GM19328 (cell line): ENCODE results near the gene CIDEB.

ENCODE experiments used
- ATAC-seq: cut with Tn5 transposase; IDR thresholded peaks from one replicate; pipeline ENCODE4 v1.9.1; 2021; ENCODE audit warnings: mild to moderate bottlenecking, moderate library complexity; ENCODE audit not compliant: unreplicated experiment

CIDEB gene

DNA sequence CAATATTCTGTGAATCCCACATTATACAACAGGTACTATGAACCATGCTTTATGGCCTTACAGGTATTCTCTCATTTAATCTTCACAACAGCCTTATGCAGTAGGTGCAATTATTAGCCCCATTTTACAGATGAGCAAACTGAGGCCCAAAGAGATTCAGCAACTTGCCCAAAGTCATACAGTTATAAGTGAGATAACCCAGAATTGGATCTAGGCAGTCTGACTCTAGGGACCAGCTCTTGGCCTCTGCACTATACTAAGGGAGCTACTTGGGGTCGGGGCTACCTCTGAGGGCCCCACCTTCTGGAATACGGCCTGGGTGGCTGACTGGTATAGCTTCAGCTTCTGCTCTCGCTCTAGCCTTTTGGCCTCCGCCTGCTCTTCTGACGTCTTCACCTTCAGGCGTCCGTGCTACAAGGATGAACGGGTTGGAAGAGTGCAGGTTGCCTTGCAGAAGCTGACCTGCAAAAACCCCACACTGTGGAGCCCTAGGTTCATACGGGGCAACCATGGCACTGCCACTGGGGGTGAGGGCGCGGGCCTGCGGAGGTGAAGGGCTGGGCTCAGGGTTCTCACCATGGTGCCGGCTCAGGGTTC, 37.1 kb downstream of the CIDEB start:
- no peak for ATAC-seq

DNA sequence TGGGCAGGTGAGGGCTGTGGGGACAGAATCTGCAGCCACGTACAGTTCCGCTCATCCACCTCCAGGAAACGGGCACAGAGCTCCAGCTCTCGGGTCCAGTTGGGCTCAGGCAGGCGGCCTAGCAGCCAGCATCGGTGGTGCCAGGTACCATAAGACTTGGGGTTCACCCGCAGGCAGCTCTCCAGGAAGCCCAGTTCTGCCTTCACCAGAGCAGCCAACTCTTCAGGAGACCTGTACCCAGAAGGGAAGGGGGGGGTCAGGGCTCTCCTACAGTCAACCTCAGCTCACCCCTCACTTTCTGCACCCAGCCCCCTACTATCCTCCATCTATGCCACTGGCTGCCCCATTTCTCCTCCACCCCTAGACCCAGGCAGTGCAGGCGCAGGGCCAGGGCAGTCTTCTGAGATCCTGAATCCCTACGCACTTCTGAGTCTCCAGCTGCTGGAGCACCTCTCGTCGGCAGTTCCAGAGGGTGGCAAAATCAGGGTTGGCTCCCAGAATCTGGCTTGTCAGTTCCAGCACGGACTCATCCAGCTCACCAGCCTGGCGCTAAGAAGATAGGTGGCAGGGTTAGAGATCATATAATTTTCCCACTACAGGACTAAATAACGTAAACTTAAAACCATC, 37.8 kb downstream of the CIDEB start:
- no peak for ATAC-seq

DNA sequence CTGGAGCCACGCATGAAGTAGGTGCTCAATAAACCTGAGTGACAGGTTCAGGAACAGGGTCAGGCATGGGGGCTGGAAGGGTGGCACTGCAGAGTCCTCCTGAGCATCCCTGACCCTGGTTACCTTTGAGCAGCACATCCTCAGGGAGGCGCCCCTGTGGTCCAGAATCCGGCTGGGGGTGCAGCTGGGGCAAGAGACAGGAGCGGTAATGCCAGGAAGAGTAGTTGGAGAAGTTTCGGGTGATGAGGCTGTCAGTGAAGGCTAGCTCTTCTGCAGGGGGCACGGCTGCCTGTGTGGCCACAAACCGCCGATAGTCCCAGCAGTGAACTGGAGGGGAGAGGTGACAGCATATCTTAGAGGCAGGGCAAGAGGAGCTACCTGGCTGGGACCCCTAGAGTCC, 38.4 kb downstream of the CIDEB start:
- no peak for ATAC-seq

GRCh38 chr14:24268225-24268624, 39.6 kb downstream of the CIDEB start:
- no peak for ATAC-seq

DNA sequence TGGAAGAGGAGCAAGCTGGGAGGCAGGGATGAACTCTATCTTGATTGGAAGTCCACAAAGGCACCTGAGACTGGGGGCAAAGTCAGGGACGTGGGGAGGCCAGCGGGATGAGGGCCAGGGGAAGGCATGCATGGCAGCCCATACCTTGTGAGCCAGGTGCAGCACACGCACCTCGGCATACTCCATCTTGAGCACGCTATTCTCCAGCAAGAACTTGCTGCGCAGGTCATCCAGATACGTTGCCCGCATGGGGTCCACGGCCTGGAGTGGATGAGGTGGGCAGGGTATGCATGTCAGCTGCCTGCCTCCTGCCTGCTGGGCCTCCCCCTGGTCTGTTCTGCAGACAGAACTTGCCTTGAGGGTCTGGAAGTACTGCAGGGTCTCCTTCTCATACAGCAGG, 40.3 kb downstream of the CIDEB start:
- ATAC-seq, result no peak

- no peak for ATAC-seq
Measured at GRCh38 chr14:24266344-24267244, 41.2 kb downstream of the CIDEB start.

DNA sequence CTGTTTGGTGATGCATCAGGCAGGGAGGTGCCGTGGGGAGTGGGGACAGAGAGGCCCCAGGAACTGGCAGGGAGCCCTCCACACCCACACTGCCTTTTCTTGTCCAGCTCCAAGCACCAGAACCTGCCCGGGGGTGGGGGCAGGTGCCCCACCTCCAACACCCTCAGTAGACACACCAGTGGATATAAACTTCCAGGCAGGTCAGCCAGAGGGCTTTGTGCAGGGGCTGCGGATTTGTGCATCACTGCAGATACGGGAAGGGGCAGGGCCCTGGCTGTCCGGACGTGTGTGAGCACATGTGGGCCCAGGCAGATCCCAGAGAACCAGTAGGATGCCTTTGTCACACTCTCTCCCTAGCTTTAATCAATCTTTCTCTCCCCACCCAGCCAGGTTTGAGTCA, 43.5 kb downstream of the CIDEB start:
- no peak for ATAC-seq

- ATAC-seq, result no peak
Measured at GRCh38 chr14:24263848-24264247, 43.9 kb downstream of the CIDEB start.

DNA sequence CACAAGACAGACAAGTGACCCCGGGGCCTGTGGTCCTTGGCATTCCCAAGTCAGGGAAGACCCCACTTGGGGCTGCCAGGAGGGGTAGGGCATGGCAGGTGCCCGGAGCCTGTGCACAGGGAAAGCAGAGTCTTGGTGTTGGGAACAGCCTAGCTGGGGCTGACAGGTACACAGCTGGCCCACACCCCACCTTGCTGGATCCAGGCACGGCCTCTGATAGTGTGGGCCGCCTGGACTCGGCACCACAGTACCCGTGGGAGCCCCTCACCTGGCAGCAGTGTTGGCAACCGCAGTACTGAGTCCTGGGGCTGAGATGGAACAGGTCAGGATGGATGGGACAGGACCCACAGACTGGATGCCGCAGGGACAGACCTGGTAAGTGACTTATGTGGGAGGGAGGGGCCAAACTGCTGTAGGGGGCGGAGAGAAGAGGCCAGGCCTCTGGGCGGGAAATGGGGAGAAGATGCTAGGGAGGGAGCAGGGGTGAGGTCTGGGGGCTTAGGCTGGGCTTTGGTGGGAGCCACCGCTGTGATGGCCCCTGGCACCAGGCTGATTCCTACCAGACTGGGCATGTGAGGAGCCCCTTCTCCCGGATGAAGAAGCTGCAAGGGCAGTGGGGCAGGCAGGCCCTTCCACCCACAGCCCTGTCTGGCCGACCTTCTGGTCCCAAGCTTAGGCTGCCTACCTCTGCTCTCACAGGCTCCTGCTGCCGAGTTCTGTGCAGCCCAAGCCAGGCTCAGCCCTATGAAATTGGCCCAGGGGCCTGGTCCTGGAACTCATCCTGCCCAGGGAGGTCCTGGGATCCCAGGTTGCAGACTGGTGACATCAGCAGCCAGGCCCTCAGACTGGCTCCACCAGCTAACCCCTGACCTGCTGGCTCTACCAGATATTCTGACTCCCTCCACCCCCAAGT, 44.7 kb downstream of the CIDEB start, which contains the start of gene TGM1:
Gene TGM1 (minus strand): TSS at position 357 of the 913 bp plus-strand sequence. CDS start 825 bp downstream, outside the sequence.
- ATAC-seq, result no peak

DNA sequence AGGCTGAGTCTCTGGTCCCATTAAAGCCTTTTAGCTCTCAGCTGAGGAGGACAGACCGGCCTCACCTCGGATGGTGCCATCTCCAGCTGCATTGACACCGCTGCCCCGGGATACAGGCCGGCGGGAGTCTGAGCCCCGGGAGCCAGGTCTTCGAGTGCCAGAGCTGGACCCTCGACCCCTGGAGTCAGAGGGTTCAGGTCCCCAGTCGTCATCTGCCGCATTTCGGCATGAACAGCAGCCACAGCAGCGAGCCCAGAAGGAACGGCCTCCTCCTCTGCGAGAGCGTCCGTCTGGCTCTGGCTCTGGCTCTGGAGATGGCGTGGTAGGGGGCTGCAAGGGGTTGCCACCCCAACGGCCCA, 45.8 kb downstream of the CIDEB start:
- no peak for ATAC-seq

DNA sequence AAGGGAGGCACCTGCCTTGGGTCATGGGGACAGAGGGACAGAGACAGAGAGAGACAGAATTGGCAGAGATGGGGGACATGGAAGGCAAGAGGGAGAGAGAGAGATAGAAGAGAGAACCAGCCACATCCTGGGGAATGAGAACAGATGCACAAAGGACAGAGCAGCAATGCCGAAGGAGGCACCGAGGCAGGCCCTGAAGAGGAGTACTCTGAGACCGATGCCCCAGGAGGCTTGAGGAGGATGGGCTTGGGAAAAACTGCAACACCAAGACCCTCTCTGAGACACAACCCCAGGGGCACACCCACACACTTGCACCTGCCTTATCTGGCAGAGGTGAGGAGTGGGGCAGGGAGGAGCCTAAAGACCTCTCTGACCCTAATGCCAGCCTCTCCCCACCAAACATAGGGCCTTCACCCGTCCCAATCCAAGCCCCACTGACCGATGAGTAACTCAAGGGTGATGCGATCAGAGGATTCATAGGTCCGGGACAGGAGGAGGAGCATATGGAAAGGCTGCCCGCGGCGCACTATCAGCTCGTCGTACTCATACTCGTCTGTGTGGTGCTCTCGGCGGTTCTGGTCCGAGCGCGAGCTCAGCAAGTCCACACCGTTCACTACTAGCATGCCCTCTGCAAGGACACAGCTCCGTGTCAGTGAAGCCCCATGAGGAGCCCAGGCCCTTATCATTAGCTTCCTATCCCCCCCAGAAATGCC, 46.4 kb downstream of the CIDEB start:
- ATAC-seq, result no peak

GRCh38 chr14:24260780-24261157, 47.0 kb downstream of the CIDEB start:
- ATAC-seq, result no peak

DNA sequence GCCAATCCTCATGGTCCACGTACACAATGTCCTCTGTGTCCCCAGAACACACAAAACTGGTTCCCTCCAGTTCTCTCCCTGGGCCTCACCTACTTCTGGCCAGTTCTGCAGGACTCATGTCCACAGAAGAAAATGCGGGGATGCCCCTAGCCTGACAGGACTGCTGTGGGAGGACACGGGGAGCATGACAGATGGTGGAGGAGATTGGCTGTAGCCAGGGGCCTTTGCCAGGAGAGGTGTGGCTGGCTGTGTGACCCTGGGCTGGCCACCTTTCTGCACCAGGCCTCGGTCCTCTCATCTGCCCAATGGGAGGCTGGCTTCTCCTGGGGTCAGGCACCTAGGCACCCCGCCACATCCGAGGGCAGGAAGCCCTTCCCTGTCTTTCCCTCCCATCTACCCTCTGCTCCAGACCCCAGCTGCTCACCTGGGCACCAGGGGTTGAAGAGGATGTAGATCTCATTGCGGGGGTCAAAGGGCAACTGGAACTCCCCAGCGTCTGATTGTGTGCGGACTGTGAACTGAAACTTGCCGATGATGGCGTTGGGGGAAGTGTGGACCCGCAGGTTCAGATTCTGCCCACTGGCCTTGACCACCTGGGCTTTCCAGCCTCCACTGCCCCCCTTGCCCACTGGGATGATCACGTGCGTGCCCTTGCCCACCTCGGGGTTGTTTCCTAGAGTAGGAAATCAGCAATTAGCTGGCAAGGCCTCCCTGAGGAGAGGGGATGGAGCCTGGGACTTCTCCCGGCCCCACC, 47.6 kb downstream of the CIDEB start:
- ATAC-seq, result no peak

DNA sequence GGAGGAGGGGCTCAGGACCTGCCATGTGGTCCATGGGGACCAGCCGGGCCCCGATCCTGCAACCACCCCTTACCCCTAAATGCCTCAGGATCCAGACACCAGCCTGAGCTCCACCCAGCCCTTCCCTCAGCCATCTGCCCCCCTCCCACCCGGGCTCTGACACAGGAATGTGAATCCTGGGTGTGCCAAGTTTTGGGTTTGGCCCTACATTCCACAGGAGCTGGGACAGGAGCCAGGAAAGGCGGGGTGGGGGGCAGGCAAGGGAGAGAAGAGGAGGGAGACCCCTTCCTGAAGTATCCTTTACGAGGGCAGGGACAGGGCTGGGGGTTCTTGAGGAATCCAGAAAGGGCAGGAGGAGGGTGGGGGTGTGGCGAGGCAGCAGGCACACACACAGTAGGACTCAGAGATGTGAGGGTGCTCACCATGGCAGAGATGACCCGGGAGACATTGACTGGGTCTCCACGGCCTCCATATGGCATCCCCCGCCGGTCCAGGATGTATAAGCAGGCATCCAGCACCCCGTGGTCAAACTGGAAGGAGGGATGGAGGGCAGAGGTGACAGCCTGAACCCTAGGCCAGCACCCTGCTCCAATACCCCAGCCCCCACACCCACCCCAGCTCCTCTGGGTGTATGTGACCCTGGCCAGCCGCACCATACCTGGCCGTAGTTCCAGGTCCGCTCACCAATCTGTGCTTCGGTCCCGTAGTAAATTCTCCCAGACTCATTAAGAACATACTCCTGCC, 48.3 kb downstream of the CIDEB start:
- ATAC-seq, result no peak

DNA sequence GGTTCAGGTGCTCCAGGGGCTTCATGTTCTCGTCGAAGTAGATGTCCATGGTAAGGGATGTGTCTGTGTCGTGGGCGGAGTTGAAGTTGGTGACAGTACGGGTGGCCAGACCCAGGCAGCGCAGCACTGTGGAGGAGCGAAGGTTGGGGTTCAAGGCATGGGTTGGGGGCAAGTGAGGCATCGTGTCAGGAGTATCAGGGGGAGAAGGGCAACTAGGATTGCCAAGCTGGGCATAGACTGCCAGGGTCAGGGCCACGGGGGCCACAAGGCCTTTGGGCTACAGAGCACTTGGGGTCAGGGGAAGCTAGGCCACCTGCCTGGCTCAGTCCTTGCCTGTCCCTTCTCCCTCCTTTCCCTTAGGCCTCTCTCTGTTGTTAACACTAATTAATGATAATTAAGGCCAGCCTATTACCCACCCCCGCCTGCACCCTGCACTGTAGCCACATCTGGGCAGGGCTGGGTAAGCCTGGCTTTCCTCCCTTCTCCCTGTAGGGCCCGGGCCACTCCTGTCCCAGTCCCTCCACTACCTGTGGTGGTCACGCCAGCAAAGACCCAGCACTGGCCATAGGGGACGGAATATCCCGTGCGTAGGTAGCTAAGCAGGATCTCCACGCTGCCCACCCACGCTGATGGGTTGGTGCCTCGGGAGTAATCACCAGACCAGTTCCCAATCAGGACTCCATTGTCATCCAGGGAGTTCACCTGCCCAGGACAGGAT, 49.1 kb downstream of the CIDEB start:
- ATAC-seq, result no peak

GRCh38 chr14:24258119-24258518, 49.7 kb downstream of the CIDEB start:
- no peak for ATAC-seq

- ATAC-seq, result no peak
Measured at GRCh38 chr14:24256960-24257359, 50.8 kb downstream of the CIDEB start.
